HepG2 (cell line): ENCODE data around the gene SLC45A3. TPM values are rescaled to one million over a fixed set of nuclear protein-coding genes. Genes with fewer than 3 reads are reported as not detected.

Experiments
- ATAC-seq: fragments of 200-7000 bp; cut with Tn5 transposase; 3 replicates; pipeline ENCODE4 v1.9.1; 2020; ENCODE audit warnings: mild to moderate bottlenecking, moderate library complexity
- BruUV-seq: library from RNA; stranded (reverse); fragments of 400-500 nt; replicated peaks from 2 replicates; lab custom pipeline; 2021; lab: Mats Ljungman, UMichigan
- CTCF ChIA-PET: fragments of 300-600 bp; formaldehyde crosslinking; extraction: SDS; loops from one replicate; lab custom pipeline; 2021; ENCODE audit warnings: low total read pairs, inconsistent platforms, low intra/inter-chr PET ratio; lab: Yijun Ruan, JAX
- POLR2A ChIA-PET: fragments of 350-600 bp; sonication (Branson Sonifier 250); formaldehyde crosslinking; loops from one replicate; lab custom pipeline; 2020; ENCODE audit warnings: antibody characterized with exemption, inconsistent platforms; lab: Yijun Ruan, JAX
- DNase-seq: peaks from one replicate; pipeline ENCODE4 v3.0.0-alpha.2; 2015; ENCODE audit warnings: low spot score
- FAIRE-seq: peaks from 3 replicates; lab custom pipeline; 2011; peaks lifted over from hg19 to GRCh38; lab: Jason Lieb, UNC
- H2AFZ ChIP-seq: one replicate; pipeline ENCODE4 v1.6.1; 2011; ENCODE audit warnings: low read length, inconsistent platforms
- H3K27ac ChIP-seq: fragments of 300-600 bp; 3 replicates; pipeline ENCODE4 v1.8.0; 2011; ENCODE audit warnings: mixed run types, mild to moderate bottlenecking, mixed read lengths, low read length, inconsistent platforms; ENCODE audit not compliant: insufficient read depth; ENCODE audit errors: extremely low read length
- H3K27me3 ChIP-seq, 2 experiments: fragments of 200-600 bp in 1 of 2; 2 replicates in 1 of 2; 3 replicates in 1 of 2; pipeline versions ENCODE4 v1.6.0 to v1.8.0; 2011; ENCODE audit warnings: low read length in 2 of 2, mild to moderate bottlenecking in 2 of 2, moderate library complexity in 2 of 2, inconsistent platforms in 1 of 2; ENCODE audit not compliant: insufficient read depth in 2 of 2, control insufficient read depth in 1 of 2
- H3K36me3 ChIP-seq, 2 experiments: fragments of 200-600 bp in 1 of 2; replicated peaks in 1 of 2; 2 replicates in 1 of 2; 3 replicates in 1 of 2; pipeline versions ENCODE4 v1.5.1 to v1.8.0; 2011; ENCODE audit warnings: low read length in 2 of 2, inconsistent platforms in 1 of 2; ENCODE audit not compliant: insufficient read depth in 2 of 2, control insufficient read depth in 1 of 2
- H3K4me1 ChIP-seq: 2 replicates; pipeline ENCODE4 v1.5.1; 2012; ENCODE audit warnings: low read length, inconsistent platforms; ENCODE audit not compliant: insufficient read depth
- H3K4me2 ChIP-seq: 2 replicates; pipeline ENCODE4 v1.6.0; 2011; ENCODE audit warnings: low read depth, low read length, inconsistent platforms
- H3K4me3 ChIP-seq, 3 experiments: fragments of 200-600 bp in 1 of 3; sonication (generic), shearing (Covaris generic) in 1 of 3; replicated peaks in 1 of 3; 2 replicates each; pipeline ENCODE4 v1.5.1; 2011 to 2016; ENCODE audit warnings: low read length in 3 of 3, inconsistent platforms in 2 of 3, low read depth in 2 of 3, mild to moderate bottlenecking in 2 of 3, control low read depth in 1 of 3, mixed read lengths in 1 of 3; ENCODE audit not compliant: insufficient read depth in 1 of 3
- H3K79me2 ChIP-seq: one replicate; pipeline ENCODE4 v1.6.1; 2011; ENCODE audit warnings: low read length, inconsistent platforms; ENCODE audit not compliant: insufficient read depth
- H3K9ac ChIP-seq: 2 replicates; pipeline ENCODE4 v1.6.0; 2011; ENCODE audit warnings: mild to moderate bottlenecking, low read depth, low read length, inconsistent platforms; ENCODE audit not compliant: insufficient read depth
- H3K9me3 ChIP-seq: 2 replicates; pipeline ENCODE4 v1.5.1; 2012; ENCODE audit warnings: mild to moderate bottlenecking, low read length
- H4K20me1 ChIP-seq: 2 replicates; pipeline ENCODE4 v1.6.0; 2011; ENCODE audit warnings: inconsistent platforms, mild to moderate bottlenecking, low read length, moderate library complexity; ENCODE audit not compliant: insufficient read depth
- AGO2 ChIP-seq: fragments of 200-400 bp; formaldehyde crosslinking; optimal IDR thresholded peaks from 2 replicates; pipeline ENCODE3; 2017; ENCODE audit warnings: mild to moderate bottlenecking, low read depth, low read length, moderate library complexity
- BRD4 ChIP-seq: sonication (generic); formaldehyde crosslinking; IDR thresholded peaks from 2 replicates; pipeline ENCODE4 v1.4.0; 2020; ENCODE audit warnings: missing genetic modification reagents
- CENPX ChIP-seq: sonication (generic); formaldehyde crosslinking; IDR thresholded peaks from 2 replicates; pipeline ENCODE4 v1.9.0; 2021; ENCODE audit warnings: mild to moderate bottlenecking, missing genetic modification reagents, moderate library complexity
- DNMT3B ChIP-seq: conservative IDR thresholded peaks from 2 replicates; pipeline ENCODE4 v1.6.1; 2016; ENCODE audit warnings: missing biosample characterization, control low read depth
- HMG20B ChIP-seq: conservative IDR thresholded peaks from 2 replicates; pipeline ENCODE4 v1.6.1; 2016; ENCODE audit warnings: missing genetic modification reagents, missing compliant biosample characterization
- KMT2A ChIP-seq: sonication (generic); formaldehyde crosslinking; IDR thresholded peaks from 2 replicates; pipeline ENCODE4 v1.4.0; 2020; ENCODE audit warnings: missing genetic modification reagents
- NCOA2 ChIP-seq: sonication (generic); formaldehyde crosslinking; IDR thresholded peaks from 2 replicates; pipeline ENCODE4 v1.8.0; 2022; ENCODE audit warnings: inconsistent platforms
- NCOR1 ChIP-seq: fragments of 200-600 bp; sonication (generic); IDR thresholded peaks from 2 replicates; pipeline ENCODE4 v1.7.0; 2017; ENCODE audit warnings: antibody characterized with exemption, low read length, borderline replicate concordance
- POLR2AphosphoS2 ChIP-seq: IDR thresholded peaks from 2 replicates; pipeline ENCODE4 v1.6.1; 2011; ENCODE audit warnings: low read depth, low read length, improper control_type of control experiment
- RBFOX2 ChIP-seq: fragments of 200-400 bp; formaldehyde crosslinking; IDR thresholded peaks from 2 replicates; pipeline ENCODE4 v1.6.1; 2017; ENCODE audit warnings: low read depth, mild to moderate bottlenecking, low read length
- SIX4 ChIP-seq: sonication (generic); formaldehyde crosslinking; IDR thresholded peaks from 2 replicates; pipeline ENCODE4 v1.4.0; 2020; ENCODE audit warnings: missing genetic modification reagents
- TEAD2 ChIP-seq: sonication (generic); formaldehyde crosslinking; IDR thresholded peaks from 2 replicates; pipeline ENCODE4 v1.9.0; 2021; ENCODE audit warnings: missing genetic modification reagents
- THYN1 ChIP-seq: sonication (generic); formaldehyde crosslinking; IDR thresholded peaks from 2 replicates; pipeline ENCODE4 v1.8.1; 2023; ENCODE audit warnings: low read depth, mild to moderate bottlenecking, moderate library complexity, missing genetic modification reagents, borderline replicate concordance
- ZFP41 ChIP-seq: sonication (generic); formaldehyde crosslinking; IDR thresholded peaks from 2 replicates; pipeline ENCODE4 v1.4.0; 2020; ENCODE audit warnings: mild to moderate bottlenecking, missing genetic modification reagents, borderline replicate concordance
- ZIK1 ChIP-seq: sonication (generic); formaldehyde crosslinking; IDR thresholded peaks from 2 replicates; pipeline ENCODE4 v1.5.0; 2020; ENCODE audit warnings: mild to moderate bottlenecking, low read depth, missing genetic modification reagents, borderline replicate concordance
- ZNF607 ChIP-seq: sonication (generic); formaldehyde crosslinking; IDR thresholded peaks from 2 replicates; pipeline ENCODE4 v1.5.1; 2020; ENCODE audit warnings: missing genetic modification reagents, mild to moderate bottlenecking, borderline replicate concordance
- ZNF749 ChIP-seq: sonication (generic); formaldehyde crosslinking; IDR thresholded peaks from 2 replicates; pipeline ENCODE4 v1.8.0; 2022; ENCODE audit warnings: mild to moderate bottlenecking, missing genetic modification reagents, moderate library complexity, borderline replicate concordance
- ZNF777 ChIP-seq: sonication (generic); formaldehyde crosslinking; IDR thresholded peaks from 2 replicates; pipeline ENCODE4 v1.4.0; 2020; ENCODE audit warnings: missing genetic modification reagents
- WGBS: methylation state at CpG from one replicate; pipeline ENCODE4 v1.1.6; 2017; ENCODE audit warnings: low lambda C conversion rate; 5-methylcytosine and 5-hydroxymethylcytosine counted together
- in situ Hi-C: cut with HindIII; loops from 2 replicates; pipeline ENCODE4 v1.10.0; 2017; ENCODE audit warnings: low pct_unique_long_range_greater_than_20kb; ENCODE audit not compliant: extremely low pct_ligation_motif_present
- intact Hi-C: fragments of 100-400 bp; cut with micrococcal nuclease; formaldehyde crosslinking; loops from one replicate; pipeline ENCODE4 v1.10.0; 2022; ENCODE audit not compliant: unreplicated experiment
- polyA plus RNA-seq, 8 experiments: library from polyadenylated mRNA; depleted of rRNA in 3 of 8; stranded (reverse) in 7 of 8; unstranded in 1 of 8; fragments of >200 nt; fragmentation: Illumina TruSeq in 4 of 8; extraction: Trizol in 4 of 8; gene quantifications; 2 replicates each; pipeline versions ENCODE4 v1.2.1 to v1.2.3, GENCODE V29; 2011 to 2016; ENCODE audit warnings: low read depth in 4 of 8, missing spikeins in 1 of 8, mixed read lengths in 1 of 8; ENCODE audit not compliant: insufficient read depth in 1 of 8
- total RNA-seq, 5 experiments: library from RNA; depleted of rRNA; stranded (reverse); fragments of >200 nt; fragmentation: Illumina TruSeq; extraction: Trizol; gene quantifications; 2 replicates each; pipeline ENCODE4 v1.2.3, GENCODE V29; 2016; ENCODE audit warnings: low read depth in 1 of 5
- TF ChIP-seq, protein P1 (sequence below): IDR thresholded peaks from 2 replicates; pipeline ENCODE4 v1.6.1; 2012; ENCODE audit warnings: low read depth, low read length, improper control_type of control experiment
- TF ChIP-seq, protein P2 (sequence below): sonication (generic); formaldehyde crosslinking; IDR thresholded peaks from 2 replicates; pipeline ENCODE4 v1.4.0; 2020; ENCODE audit warnings: missing genetic modification reagents

The SLC45A3 gene
- total and polyA plus RNA-seq, 2 of the 13 experiments (the other 11 are each of a cell fraction or from before 2014, with no cell fraction given) = 3.4 to 4.1 TPM

DNA sequence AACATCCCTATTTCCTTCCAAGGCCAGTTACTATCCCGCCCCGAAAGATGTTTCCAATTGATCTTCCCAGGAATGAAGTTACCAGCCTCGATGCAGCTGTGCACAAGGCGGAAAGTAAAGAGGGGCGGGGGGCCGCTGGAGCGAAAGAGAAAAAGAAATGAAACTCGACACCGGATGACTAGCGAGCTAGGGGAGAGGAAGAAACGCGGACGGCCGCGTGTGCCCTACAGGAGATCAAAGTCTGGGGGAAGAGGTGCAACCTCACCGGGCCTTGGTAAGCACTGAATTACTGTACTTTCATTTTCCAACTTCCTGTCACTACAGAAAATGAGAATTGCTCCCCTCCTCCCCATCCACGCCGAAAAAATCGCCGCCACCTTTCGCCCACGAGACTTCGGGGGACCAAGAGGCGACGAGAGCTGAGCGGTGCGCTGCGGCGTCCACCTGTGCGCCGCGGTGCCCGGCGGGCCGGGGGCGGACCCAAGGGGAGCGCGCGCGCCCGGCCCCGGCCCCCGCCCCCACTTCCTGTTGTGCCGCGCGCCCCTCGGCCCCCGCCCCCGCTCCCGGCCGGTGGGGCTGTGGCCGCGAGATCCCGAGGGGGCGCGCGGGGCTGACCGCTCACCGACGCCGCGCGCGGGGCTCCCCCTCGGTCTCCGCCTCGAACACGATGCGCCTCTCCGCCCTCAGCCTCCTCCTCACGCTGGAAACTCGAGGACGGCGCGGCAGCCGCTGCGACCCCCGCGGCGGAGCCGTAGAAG is 49.1 kb downstream of the SLC45A3 start:
- Histone ChIP-seq H3K9ac (peak overlapping the region; percentile 82), H3K9me3 (no peaks in the 10 kb centered on the region), H3K79me2 (peaks cover 43% of the 10 kb centered on the region), H2AFZ (no peak overlapping the region), H3K4me2 (peak overlapping the region; percentile 90), H3K4me3 (peak overlapping the region; percentile 56 to 96 (median 95)), H3K27ac (peak overlapping the region; percentile 96), H4K20me1 (0 out of 2 replicates have a peak, but pooled peaks cover 2% of the 10 kb centered on the region), H3K27me3 (no peaks in the 10 kb centered on the region; a peak in 1 of 5 replicates), H3K4me1 (peaks cover 47% of the 10 kb centered on the region), H3K36me3 (peaks cover 0 to 4% of the 10 kb centered on the region in 2 experiments; a peak in 1 of 5 replicates)
- CTCF ChIA-PET = interaction anchor here (2.2 kb wide), 1 partner anchor 40 kb away, joined by 16 read pairs; no protein-coding TSS in a partner anchor
- DNase-seq = peak; percentile 89
- in situ Hi-C loops (loop anchor here (5.0 kb wide), 1 partner anchor 39 kb away; no protein-coding TSS in a partner anchor), intact Hi-C loops (no loop called here)
- no TSS peak for BruUV-seq
- WGBS = under 1% methylated on average over 51 of the region's 81 CpGs
- FAIRE-seq = peak; percentile 74
- ATAC-seq = peak; percentile 85
- POLR2A ChIA-PET = interaction anchor here (0.5 to 3.7 kb wide), 19 partner anchors 8 to 486 kb away, joined by 3 to 63 read pairs (median 4); partner anchors contain the start of gene NUCKS1
- TF ChIP-seq BRD4 (CRISPR knock-in tag) = no peak
- TF ChIP-seq TEAD2 (CRISPR knock-in tag) = no peak
- TF ChIP-seq, protein P1, sequence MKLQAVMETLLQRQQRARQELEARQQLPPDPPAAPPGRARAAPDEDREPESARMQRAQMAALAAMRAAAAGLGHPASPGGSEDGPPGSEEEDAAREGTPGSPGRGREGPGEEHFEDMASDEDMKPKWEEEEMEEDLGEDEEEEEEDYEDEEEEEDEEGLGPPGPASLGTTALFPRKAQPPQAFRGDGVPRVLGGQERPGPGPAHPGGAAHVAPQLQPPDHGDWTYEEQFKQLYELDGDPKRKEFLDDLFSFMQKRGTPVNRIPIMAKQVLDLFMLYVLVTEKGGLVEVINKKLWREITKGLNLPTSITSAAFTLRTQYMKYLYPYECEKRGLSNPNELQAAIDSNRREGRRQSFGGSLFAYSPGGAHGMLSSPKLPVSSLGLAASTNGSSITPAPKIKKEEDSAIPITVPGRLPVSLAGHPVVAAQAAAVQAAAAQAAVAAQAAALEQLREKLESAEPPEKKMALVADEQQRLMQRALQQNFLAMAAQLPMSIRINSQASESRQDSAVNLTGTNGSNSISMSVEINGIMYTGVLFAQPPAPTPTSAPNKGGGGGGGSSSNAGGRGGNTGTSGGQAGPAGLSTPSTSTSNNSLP = peak; percentile 68
- peak; percentile 79 for TF ChIP-seq ZNF777 (CRISPR knock-in tag)
- TF ChIP-seq CENPX (CRISPR knock-in tag) = no peak
- no peak for TF ChIP-seq POLR2AphosphoS2
- peak; percentile 43; the same call in 1 of the 2 replicates for TF ChIP-seq ZNF607 (CRISPR knock-in tag)
- TF ChIP-seq ZIK1 (CRISPR knock-in tag) = no peak
- TF ChIP-seq NCOR1 = peak; percentile 33; the same call in 1 of the 2 replicates
- no peak for TF ChIP-seq ZFP41
- TF ChIP-seq KMT2A (CRISPR knock-in tag) = peak; percentile 74
- no peak for TF ChIP-seq THYN1 (CRISPR knock-in tag)
- no peak; the same call in 1 of the 2 replicates for TF ChIP-seq ZNF749 (CRISPR knock-in tag)
- no peak for TF ChIP-seq DNMT3B
- TF ChIP-seq RBFOX2 = peak; percentile 95
- TF ChIP-seq NCOA2 (CRISPR knock-in tag) = 0 out of 2 replicates have a peak, but pooled peaks have one; percentile 18
- TF ChIP-seq HMG20B = no peak
- peak; percentile 77 for TF ChIP-seq AGO2
- TF ChIP-seq, protein P2, sequence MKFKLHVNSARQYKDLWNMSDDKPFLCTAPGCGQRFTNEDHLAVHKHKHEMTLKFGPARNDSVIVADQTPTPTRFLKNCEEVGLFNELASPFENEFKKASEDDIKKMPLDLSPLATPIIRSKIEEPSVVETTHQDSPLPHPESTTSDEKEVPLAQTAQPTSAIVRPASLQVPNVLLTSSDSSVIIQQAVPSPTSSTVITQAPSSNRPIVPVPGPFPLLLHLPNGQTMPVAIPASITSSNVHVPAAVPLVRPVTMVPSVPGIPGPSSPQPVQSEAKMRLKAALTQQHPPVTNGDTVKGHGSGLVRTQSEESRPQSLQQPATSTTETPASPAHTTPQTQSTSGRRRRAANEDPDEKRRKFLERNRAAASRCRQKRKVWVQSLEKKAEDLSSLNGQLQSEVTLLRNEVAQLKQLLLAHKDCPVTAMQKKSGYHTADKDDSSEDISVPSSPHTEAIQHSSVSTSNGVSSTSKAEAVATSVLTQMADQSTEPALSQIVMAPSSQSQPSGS (CRISPR knock-in tag) = peak; percentile 32; the same call in 1 of the 2 replicates
- TF ChIP-seq SIX4 (CRISPR knock-in tag) = peak; percentile 97
